Embryonic facial prominence (tissue), 1 donor: ENCODE data around the gene HNF1B.

ENCODE experiments used
- DNase-seq: peaks from one replicate; pipeline ENCODE4 v3.0.0-alpha.2; 2016; ENCODE audit errors: extremely low spot score

HNF1B gene

GRCh38 chr17:37761961-37762360 lies 17.1 kb upstream of the HNF1B start:
- DNase-seq: no peak

GRCh38 chr17:37761059-37761458 lies 16.2 kb upstream of the HNF1B start:
- DNase-seq: no peak

- DNase-seq: no peak
Measured at GRCh38 chr17:37759014-37759637, 14.3 kb upstream of the HNF1B start.

- DNase-seq: no peak
Measured at GRCh38 chr17:37756051-37756450, 11.2 kb upstream of the HNF1B start.

- no peak for DNase-seq
Measured at GRCh38 chr17:37755455-37755854, 10.6 kb upstream of the HNF1B start.

GRCh38 chr17:37754363-37754762 lies 9.5 kb upstream of the HNF1B start:
- no peak for DNase-seq

GRCh38 chr17:37752482-37752881 lies 7.6 kb upstream of the HNF1B start:
- no peak for DNase-seq

GRCh38 chr17:37750768-37751475 lies 6.1 kb upstream of the HNF1B start:
- DNase-seq: no peak

- DNase-seq: no peak
Measured at GRCh38 chr17:37750292-37750691, 5.4 kb upstream of the HNF1B start.

- no peak for DNase-seq
Measured at GRCh38 chr17:37747222-37747621, 2.4 kb upstream of the HNF1B start.

- DNase-seq: no peak
Measured at GRCh38 chr17:37746617-37747016, 1.8 kb upstream of the HNF1B start.

- no peak for DNase-seq
Measured at GRCh38 chr17:37745801-37746426, 1.1 kb upstream of the HNF1B start.

GRCh38 chr17:37744633-37744927 lies 279 bp downstream of the HNF1B start:
- no peak for DNase-seq

- DNase-seq: no peak
Measured at GRCh38 chr17:37743875-37744632, 805 bp downstream of the HNF1B start.

GRCh38 chr17:37743612-37743874 lies 1.3 kb downstream of the HNF1B start:
- DNase-seq: no peak

- DNase-seq: no peak
Measured at GRCh38 chr17:37742762-37743611, 1.9 kb downstream of the HNF1B start.

- DNase-seq: no peak
Measured at GRCh38 chr17:37742116-37742761, 2.6 kb downstream of the HNF1B start.

GRCh38 chr17:37741341-37742115 lies 3.3 kb downstream of the HNF1B start:
- no peak for DNase-seq

- DNase-seq: no peak
Measured at GRCh38 chr17:37740915-37741314, 3.9 kb downstream of the HNF1B start.

- no peak for DNase-seq
Measured at GRCh38 chr17:37737971-37738370, 6.9 kb downstream of the HNF1B start.

- DNase-seq: no peak
Measured at GRCh38 chr17:37737081-37737480, 7.8 kb downstream of the HNF1B start.
